HL-60/S4 (cell line): ENCODE measurements around the gene LRP2BP.
"Not testable (repeated sequence)": the region's sequence is repeated elsewhere in the genome, so short reads cannot be mapped to it uniquely, and the experiment has no call there.

Source experiments
- in situ Hi-C: fragments of 300-500 bp; cut with MboI; formaldehyde crosslinking; loops from 2 replicates; pipeline ENCODE4 v1.14.3; 2022; ENCODE audit warnings: low sequenced_read_pairs

LRP2BP gene

DNA sequence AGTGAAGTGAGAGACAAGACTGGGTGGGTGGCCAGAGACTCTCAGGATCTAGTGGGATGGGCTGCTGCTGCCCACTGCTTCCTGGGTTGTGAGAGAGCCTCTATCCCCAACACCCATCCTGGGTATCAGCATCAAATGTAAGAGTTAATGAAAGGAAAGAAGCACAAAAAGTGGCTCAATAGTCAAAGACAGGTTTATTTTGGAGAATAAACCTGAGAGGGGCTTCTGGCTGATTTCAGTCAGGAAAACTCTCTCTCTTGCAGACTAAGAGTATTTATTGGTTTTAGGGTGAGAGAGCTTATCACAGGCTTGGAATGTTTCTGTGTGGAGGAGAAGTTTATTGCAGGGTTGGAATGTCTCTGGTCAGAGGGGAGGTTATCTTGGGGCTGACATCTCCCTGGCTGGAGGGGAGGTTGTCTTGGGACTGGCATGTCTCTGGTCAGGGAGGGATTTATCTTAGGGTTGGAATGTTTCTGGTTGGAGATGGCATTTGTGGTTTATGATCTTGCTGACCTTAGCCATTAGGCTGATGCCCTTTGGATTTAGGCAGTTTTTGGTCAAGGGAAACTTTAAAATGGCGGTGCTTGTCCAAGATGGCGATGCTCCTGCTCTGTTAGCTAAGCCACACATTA, 65.7 kb downstream of the LRP2BP start:
- in situ Hi-C loops: not testable (repeated sequence)

DNA sequence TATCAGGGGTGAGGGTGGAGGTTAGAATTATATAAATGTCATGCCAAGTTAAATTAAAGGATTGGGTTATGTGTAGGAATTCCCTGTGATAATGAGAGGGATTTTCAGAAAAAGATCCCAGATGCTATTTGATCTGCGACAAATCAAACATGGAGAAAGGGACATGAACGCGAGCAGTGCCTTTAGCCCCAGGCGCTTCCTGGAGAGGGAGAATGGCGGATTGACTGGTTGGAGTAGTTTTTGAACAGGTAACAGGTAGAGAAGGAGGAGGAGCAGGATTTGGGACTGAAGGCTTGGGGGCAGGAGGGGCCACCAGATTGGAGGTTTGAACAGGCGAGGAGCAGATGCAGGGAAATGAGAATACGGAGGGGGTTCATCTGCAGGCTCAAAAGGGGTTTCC, 67.1 kb downstream of the LRP2BP start:
- in situ Hi-C loops: no loop called here

DNA sequence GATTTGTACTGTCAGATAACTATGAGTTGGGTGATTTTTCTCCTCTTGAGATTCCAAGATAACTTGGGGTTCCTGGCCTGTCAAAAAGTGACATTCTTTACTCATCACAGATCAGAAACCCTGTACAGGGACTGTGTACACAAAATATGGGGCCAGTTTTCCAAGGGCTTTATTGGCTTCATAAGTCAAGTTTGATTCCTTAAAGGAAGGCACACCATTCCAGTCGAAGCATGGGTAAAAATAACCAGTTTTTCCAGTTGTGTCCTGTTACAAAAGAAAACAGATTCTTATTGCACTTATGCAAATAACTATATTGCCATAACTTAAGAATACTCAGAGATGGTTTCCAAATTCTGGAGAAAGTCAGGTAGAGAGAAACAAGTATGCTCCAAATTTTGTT, 70.0 kb downstream of the LRP2BP start:
- in situ Hi-C loops: not testable (repeated sequence)

DNA sequence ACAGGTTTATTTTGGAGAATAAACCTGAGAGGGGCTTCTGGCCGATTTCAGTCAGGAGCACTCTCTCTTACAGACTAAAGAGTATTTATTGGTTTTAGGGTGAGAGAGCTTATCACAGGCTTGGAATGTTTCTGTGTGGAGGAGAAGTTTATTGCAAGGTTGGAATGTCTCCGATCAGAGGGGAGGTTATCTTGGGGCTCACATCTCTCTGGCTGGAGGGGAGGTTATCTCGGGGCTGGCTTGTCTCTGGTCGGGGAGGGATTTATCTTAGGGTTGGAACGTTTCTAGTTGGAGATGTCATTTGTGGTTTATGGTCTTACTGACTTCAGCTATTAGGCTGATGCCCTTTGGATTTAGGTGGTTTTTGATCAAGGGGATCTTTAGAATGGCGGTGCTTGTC, 71.4 kb downstream of the LRP2BP start:
- in situ Hi-C loops: not testable (repeated sequence)

DNA sequence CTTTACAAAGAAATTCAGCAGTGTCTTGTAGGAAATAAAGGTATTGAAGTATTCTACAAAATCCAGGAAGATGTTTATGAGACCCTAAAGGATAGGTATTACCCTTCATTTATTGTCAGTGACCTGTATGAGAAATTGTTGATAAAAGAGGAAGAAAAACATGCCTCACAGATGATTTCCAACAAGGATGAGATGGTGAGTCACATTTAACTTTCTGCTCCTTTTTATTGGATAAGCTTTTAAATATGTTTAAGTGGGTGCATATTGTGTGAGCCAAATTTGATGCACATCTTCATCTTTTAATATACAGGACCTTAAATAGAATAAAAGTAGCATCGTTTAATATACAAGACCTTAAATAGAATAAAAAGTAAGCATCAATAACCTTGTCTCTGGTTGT, 72.1 kb downstream of the LRP2BP start:
- in situ Hi-C loops: no loop called here

DNA sequence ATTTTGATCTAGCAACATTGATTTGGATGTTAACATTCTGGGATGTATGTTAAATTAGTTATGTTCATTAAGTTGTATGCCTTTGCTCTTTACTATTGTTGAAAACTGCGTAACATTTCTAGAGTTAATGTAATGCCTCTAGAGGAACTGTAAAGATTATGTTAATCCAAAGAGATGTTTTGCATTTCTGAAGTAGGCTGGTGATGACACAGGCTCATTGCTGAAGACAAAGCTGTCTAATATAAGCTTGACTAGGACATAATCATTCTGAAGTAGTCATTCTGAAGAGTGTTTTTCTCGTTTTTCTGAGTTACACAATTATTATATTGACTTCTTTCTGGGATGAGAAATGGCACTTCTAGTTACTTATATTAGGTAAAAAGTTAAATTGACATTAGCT, 72.9 kb downstream of the LRP2BP start:
- in situ Hi-C loops: no loop called here

DNA sequence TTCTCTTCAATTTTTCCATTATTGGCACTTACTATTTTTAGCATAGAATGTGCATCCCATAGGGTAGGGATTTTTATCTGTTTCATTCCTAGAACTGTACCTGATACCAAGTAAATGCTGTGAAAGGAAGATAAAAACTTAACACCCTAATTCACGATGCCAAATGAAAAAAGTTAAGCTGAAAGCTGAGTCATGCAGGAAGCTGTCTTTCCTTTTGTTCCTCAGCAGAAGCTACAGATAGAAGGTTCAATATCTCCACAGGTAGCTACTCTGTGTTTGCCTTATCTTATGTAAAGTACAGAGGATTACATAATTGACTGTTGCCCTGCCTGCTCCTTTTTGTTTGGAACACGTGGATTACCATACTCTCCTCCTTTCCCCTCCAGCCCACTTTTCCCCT, 77.0 kb downstream of the LRP2BP start:
- in situ Hi-C loops: no loop called here

DNA sequence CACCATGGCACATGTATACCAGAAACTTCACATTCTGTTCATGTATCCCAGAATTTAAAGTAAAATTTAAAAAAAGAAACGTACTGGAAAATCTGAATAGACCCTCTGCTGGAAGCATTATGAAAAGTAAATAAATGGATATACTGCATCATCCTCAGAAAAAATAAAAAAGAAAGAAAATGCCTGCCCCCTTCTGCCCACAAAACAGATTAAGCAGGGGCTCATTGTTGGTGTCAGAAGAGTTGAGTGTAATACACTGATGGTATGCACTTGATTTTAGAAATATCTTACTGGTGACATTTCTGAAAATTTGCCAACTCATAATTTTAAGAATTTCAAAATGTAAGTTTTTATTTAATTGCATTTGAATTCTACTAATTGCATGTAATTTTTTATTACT, 77.8 kb downstream of the LRP2BP start:
- in situ Hi-C loops: no loop called here

DNA sequence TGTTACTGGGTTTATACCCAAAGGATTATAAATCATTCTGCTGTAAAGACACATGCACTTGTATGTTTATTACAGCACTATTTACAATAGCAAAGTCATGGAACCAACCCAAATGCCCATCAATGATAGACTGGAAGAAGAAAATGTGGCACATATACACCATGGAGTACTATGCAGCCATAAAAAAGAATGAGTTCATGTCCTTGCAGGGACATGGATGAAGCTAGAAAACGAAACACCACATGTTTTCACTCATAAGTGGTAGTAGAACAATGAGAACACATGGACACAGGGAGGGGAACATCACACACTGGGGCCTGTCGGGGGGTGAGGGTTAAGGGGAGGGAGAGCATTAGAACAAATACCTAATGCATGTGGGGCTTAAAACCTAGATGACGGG, 78.3 kb downstream of the LRP2BP start:
- in situ Hi-C loops: not testable (repeated sequence)
